HG03064 (cell line): Measurements from ENCODE around the gene TLK1.
"Not testable (repeated sequence)": the region's sequence is repeated elsewhere in the genome, so short reads cannot be mapped to it uniquely, and the experiment has no call there.

ENCODE experiments used
- ATAC-seq: cut with Tn5 transposase; IDR thresholded peaks from one replicate; pipeline ENCODE4 v1.9.1; 2021; ENCODE audit warnings: low read depth; ENCODE audit not compliant: unreplicated experiment

TLK1 gene

DNA sequence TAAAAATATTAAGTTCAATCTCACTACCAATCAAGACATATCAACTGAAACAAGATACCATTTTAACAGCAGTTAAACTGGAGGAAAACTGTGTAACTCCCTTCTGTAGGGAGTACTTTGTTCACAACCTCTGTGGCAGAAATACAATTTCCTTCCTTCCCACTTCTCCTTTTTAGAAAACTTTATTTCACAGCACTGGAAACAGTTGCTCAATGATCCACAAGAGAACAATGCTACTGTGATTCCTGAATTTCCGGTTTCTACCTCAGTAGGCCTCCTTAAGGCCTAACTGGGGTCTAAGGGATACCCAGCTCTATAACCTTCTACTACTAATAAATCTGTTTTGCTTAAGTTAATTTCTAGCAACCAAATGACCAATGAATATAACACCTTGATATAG, 14.1 kb downstream of the TLK1 start:
- ATAC-seq = no peak

DNA sequence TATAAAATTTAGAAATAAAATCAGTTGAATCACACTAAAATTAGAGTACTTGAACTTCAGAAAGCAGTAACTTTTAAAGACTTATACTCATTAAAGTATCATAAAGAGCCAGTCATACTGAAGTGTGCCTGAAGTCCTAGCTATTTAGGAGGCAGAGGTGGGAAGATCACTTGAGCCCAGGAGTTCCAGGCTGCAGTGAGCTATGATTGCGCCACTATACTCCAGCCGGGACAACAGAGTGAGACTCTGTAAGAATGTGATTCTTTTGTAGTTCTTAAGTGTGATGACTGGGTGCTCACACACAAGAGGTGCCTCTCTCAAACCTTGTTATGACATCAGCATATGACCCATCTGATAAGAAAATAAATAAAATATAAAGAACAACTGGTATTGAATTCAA, 14.6 kb downstream of the TLK1 start:
- no peak for ATAC-seq

DNA sequence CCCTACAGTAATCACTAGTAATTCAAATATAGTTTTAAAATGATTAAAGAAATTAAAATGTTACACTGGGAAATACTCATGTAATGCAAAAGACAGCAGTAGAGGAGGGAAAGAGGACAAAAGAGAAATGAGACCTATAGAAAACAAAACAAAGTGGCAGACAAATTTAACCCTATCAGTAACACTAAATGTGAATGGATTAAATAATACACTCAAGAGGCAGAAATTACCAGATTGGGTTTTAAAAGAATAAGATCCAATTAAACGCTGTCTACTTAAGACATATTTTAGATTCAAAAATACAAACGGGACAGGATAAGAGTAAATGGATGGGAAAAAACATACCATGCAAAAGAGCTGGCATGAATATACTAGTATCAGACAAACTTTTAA, 17.0 kb downstream of the TLK1 start:
- ATAC-seq = no peak

DNA sequence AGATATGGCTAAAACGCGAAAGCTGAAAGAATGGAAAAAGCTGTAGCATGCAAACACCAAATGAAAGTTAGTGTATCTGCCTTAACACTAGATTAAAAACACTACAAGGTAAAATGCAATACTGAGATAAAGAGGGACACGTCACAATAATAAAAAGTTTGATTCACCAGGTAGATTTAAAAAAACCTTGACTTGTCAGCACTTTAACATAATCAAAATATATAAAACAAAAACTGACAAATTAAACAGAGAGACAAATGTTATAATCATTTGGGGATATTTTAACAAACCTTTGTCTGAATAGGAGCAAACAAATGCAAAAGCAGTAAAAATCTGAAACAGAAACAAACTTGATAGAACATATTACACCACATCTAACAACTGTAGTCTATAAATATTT, 18.3 kb downstream of the TLK1 start:
- no peak for ATAC-seq

DNA sequence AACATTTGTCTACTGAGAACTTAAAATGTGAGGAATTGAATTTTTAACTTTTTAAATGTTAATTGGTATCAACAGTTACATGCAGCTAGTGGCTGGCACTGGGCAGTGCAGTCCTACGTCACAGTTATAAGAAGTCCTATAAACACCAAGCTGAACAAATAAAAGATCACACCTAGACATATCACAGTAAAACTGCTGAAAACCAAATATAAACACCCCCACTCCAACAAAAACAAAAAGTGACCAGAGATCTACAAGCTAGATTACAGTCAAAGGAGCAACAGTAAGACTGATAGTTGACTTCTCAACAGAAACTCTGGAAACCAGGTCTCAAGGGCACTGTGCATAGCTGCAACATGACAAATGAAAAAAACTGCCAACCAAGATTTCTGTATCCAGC, 19.4 kb downstream of the TLK1 start:
- no peak for ATAC-seq

DNA sequence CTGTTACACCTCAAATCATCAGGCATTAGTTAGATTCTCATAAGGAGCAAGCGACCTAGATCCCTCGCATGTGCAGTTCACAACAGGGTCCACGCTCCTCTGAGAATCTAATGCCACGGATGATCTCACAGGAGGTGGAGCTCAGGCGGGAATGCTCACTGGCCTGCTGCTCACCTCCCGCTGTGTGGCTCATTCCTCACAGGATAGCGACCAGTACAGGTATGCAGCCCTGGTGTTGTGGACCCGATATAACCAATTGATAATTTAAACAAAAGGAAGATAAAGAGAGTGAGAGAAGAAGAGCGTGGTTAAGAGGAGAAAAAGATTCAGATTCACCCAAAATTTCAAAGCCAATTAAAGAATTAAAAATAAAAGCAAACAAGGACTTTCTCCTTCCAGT, 20.8 kb downstream of the TLK1 start:
- ATAC-seq = no peak

DNA sequence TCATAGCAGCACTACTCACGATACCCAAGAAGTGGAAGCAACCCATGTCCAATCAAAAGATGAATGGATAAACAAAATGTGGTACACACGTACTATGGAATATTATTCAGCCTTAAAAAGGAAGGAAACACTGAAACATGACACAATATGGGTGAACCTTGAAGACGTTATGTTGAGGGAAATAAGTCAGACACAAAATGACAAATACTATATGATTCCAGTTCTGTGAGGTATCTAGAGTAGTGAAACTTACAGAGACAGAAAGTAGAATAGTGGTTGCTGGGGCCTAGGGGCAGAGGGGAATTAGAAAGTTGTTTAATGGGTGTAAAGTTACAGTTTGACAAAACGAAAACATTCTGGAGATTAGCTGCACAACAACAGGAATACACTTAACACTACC, 24.7 kb downstream of the TLK1 start:
- peak; percentile 85 for ATAC-seq

DNA sequence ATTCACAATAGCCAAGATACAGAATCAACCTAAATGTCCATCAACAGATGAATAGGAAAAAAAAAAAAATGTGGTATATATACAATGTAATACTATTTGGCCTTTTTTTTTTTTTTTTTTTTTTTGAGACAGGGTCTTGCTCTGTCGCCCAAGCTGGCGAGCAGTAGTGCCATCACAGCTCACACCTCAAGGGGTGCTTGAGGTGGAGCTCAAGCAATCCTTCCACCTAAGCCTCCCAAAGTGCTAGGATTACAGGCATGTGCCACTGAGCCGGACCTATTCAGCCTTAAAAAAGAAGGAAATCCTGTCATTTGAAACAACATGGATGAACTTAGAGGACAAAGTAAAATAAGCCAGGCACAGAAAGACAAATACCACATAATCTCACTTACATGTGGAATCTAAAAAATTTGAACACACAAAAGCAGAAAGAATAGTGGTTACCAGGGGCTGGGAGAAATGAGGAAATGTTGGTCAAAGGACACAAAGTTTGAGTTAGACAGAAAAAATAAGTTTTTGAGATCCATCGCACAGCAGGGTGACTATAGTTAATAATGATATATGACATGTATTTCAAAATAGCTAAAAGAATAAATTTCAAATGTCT, 26.0 kb downstream of the TLK1 start:
- ATAC-seq = no peak

DNA sequence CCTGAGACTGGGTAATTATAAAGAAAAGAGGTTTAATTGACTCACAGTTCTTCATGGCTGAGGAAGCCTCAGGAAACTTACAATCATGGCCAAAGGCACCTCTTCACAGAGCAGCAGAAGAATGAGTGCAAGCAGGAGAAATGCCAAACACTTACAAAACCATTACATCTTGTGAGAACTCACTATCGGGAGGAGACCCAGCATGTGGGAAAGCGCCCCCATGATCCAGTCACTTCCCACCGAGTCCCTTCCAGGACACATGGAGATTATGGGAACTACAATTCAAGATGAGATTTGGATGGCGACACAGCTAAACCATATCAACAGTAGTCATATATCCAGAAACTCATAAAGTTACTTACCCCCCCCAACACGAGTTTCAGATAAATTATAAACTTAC, 28.6 kb downstream of the TLK1 start:
- ATAC-seq = no peak

DNA sequence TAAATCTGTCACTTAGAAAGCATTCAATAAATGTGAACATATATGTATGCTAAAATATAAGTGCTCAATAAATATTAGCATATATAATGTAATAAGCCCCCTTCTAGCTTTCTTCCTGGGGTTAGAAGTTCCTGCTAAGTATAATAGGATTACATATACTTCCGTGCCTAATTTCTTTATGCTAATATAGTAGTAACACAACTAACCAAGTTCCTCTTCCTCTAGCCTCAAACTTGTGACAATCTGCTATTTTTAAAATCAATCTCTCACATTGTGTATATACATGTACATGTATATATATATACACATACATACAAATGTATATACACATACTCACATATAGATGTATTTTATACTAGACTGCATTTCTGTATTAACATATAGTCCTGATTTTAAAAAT, 32.2 kb downstream of the TLK1 start:
- ATAC-seq = no peak

DNA sequence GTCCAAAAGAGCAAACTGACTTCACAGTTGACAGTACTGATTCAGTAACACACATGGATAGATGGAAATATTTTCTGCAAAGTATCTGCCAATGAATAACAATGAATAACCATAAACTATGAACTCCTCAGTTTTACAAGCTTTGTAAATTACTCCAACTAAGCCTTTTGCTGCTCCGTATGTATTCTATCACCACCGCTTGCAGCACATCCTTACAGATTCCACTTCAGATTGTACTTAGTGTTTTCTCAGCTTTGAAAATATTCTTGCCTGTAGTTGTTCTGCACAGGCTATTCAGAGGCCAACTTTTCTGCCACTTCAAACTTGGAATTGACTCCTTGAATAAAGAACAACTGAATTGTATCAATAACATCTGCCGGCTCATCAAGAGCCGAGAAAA, 36.2 kb downstream of the TLK1 start:
- ATAC-seq = no peak

DNA sequence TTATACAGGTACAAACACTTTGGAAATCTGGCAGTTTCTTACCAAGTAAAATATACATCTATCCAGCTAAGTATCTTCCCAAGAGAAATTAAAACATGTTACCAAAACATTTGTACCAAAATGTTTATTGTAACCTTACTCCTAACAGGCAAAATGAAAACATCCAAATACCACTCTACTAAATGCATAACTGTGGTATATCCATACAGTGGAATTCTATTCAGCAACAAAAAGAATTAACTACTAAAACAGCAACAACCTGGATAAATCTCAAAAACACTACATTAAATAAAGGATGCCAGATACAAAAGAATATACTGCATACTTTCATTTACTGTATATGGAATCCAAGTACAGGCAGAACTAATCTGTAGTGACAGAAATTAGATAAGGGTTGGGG, 51.1 kb downstream of the TLK1 start:
- no peak for ATAC-seq

DNA sequence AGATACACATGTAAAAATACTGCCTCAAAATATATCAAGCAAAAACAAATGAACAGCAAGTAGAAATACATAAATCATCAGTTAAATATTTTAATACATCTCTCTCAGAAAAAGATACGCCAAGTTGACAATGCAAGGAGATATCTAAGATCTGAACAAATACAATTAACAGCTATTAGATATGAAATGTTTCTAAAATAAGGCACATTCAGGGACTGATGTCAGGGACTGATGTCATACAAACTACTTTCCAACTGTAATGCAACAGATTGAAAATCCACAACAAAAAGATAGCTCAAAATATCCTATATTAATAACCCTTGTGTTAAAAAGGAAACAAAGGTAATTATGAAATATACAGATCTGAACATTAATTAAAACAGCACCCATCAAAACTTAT, 51.7 kb downstream of the TLK1 start:
- no peak for ATAC-seq

DNA sequence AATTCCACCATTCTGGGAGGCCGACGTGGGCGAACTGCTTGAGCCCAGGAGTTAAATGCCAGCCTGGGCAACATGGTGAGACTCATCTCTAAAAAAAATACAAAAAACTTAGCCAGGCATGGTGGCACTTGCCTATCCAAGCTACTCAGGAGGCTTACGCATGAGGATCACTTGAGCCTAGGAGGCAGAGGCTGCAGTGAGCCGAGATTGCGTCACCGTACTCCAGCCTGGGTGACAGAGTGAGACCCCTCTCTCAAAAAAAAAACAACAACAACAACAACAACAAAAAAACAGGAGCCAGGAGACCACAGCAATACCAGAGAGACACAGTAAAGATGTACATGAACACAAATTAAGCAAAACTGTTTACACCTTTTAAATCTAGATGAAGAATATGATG, 52.9 kb downstream of the TLK1 start:
- ATAC-seq = no peak

DNA sequence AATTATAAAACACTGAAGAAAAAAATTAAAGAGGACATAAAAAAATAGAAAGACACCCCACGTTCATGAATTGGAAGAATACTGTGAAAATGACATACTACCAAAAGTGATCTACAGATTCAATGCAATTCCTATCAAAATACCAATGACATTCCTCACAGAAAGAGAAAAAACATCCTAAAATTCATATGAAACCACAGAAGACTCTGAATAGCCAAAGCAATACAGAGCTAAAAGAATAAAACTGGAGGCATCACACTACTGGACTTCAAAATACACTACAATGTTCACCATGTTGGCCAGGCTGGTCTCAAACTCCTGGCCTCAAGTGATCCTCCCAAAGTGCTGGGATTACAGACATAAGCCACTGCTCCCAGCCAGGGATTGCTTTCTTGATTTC, 56.3 kb downstream of the TLK1 start:
- no peak for ATAC-seq

DNA sequence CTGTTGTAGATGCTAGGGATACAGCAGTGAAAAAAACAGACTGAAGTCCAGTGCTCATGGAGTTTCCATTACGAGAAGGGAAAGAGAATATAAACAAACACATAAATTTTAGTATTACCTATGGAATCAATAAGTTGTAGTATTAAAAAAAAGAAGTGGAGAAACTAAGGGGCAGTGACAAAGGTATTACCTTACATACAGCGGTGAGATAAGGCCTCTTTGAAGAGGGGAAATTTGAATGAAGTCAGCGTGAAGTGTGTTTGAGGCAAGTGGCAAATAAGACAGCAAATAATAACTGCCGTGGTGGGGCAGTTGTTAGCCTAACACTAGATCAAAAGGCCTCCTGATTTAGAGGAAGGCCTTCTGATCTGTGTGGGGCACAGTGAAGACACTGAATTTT, 57.9 kb downstream of the TLK1 start:
- ATAC-seq = no peak

DNA sequence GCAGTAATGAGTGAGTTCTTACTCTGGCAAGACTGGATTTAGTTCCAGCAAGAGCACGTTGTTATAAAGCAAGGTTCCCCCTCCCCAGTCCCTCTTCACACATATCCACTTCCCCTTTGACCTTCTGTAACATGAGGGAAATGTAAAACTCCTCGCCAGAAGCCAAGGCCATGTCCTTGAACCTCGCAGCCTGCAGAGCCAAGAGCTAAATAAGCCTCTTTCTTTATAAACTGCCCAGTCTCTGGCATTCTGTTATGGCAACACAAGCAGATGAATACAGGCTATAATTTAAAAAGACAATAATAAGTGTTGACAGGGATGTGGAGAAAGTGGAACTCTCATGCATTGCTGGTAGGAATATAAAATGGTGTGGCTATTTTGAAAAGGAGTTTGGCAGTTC, 60.3 kb downstream of the TLK1 start:
- no peak for ATAC-seq

DNA sequence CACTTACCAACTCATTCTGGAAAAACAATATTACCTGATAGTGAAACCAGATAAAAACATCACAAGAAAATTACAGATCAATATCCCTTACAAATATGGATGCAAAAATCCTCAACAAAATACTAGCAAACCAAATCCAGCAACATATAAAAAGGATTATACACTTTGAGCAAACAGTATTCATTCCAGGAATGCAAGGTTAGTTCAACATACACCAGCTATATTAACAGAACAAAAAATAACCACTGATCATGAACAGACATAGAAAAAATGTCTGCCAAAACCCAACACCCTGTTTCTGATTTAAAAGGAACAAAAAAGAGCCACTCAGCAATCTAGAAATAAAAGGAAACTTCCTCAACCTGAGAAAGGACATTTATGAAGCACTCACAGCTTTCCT, 62.1 kb downstream of the TLK1 start:
- no peak for ATAC-seq

DNA sequence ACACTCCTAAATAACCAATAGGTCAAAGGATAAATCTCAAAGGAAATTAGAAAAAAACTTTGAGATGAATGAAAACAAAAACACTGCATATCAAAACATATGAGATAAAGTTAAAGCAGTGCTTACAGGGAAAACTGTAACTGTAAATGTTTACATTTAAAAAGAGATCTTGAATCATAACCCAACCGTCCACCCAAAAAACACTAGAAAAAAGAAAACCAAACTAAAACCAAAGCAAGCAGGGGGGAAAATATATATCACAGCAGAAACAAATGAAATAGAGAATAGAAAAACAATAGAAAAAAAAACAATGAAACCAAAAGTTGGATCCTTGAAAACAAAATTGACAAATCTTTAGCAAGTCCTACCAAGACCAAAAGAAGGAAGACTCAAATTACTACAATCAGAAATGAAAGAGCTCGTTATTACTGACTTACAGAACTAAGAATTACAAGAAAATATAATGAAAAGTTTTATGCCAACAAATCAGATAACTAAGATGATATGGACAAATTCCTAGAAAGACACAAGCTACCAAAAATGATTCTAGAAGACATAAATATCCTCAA, 65.6 kb downstream of the TLK1 start:
- ATAC-seq = no peak

DNA sequence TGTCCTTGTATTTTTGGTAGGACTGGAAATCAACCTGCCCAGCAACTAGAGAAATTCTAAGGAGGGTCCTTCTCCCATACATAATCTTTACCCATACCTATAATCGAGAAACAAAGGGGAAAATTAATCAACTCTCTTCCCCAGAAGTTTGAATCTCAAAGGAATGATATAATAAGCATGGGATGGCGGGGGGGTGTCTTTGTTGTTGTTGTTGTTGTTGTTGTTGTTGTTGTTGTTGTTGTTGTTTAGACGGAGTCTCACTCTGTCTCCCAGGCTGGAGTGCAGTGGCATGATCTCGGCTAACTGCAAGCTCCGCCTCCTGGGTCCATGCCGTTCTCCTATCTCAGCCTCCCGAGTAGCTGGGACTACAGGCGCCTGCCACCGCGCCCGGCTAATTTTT, 69.2 kb downstream of the TLK1 start:
- ATAC-seq = not testable (repeated sequence)

DNA sequence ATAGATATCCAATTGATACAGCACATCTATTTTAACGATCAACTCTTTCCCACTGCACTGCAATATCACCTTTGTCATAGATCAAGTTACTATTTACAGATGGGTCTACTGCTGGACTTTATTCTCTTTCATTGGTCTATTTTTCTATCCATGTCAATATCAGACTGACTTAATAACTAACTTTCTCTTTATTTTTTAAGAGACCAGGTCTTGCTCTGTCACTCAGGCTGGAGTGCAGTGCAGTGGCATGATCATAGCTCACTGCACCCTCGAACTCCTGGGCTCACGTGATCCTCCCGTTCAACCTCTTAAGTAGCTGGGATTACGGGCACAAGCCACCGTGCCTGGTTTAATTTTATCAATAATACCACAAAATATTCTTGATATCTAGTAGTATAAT, 71.2 kb downstream of the TLK1 start:
- ATAC-seq = no peak

DNA sequence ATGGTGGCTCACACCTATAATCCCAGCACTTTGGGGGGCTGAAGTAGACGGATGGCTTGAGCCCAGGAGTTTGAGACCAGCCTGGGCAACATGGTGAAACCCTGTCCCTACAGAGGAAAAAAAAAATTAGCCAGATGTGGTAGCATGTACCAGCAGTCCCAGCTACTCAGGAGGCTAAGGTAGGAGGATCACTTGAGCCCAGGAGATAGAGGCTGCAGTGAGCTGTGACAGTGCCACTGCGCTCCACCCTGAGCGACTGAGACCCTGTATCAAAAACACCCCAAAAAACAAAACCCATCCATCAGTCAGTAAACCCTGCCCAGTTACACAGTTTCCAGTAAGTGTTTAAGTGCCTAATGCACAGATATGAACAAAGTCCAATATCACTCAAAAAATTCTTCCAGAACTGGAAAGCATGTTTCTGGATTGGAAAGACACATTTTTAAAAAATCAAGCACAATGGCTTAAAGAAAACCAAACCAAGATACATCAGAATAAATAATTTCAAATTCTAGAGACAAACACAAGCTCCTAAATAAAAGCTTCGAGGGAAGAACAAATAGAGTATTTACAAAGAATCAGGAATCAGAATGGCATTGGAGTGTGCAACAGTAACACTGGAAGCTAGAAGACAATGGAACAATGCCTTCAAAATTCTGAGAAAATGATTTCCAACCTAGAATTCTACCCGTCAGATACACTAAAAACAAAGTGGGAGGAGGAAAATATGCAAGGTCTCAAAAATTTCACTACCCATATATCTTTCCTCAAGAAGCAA, 72.4 kb downstream of the TLK1 start:
- ATAC-seq = no peak
